DMS53 treated with DMSO at 0.1 percent for 48 hours (cell line): ENCODE results near the gene INSL6.
A peak's percentile ranks its signal among the peaks of the same experiment; 100 is the strongest.
"Not testable (repeated sequence)": the region's sequence is repeated elsewhere in the genome, so short reads cannot be mapped to it uniquely, and the experiment has no call there.

Source experiments
- DNase-seq: peaks from one replicate; lab custom pipeline; 2025; ENCODE audit not compliant: unreplicated experiment; lab: John Stamatoyannopoulos, UW

Gene INSL6, protein sequence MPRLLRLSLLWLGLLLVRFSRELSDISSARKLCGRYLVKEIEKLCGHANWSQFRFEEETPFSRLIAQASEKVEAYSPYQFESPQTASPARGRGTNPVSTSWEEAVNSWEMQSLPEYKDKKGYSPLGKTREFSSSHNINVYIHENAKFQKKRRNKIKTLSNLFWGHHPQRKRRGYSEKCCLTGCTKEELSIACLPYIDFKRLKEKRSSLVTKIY

GRCh38 chr9:5185220-5185840 is at the start of gene INSL6:
INSL6 (minus strand) TSS chr9:5185639; CDS start chr9:5185602, 37 bp downstream.
- DNase-seq: no peak

- no peak for DNase-seq
These were observed 45.8 kb upstream of the INSL6 start, which contains the start of gene INSL4 for GRCh38 chr9:5231212-5231611. INSL4 (plus strand) TSS chr9:5231419; CDS start chr9:5231524, 105 bp downstream.

DNA sequence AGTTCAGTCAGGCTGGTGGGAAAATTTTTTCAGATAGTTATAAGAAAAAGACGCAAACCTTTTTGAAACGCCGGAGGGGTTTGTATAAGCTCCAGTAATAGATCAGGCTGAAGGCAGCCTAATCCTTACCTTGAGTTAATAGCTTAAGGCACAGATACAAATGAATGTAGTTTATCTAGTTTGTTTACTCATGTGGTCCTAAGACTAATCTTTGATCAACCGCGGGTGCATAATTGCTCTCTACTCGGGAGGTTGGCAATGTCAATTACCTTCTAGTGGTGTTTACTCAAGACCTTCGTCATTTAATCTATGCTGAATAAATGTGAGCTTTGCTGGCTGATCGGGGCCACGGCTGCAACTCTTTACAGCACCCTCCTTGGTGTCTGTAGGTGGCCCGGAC is 45.1 kb upstream of the INSL6 start:
- no peak for DNase-seq

- no peak for DNase-seq
These were observed 19.6 kb upstream of the INSL6 start for GRCh38 chr9:5205071-5205470.

- DNase-seq: no peak
These were observed 10.0 kb upstream of the INSL6 start for GRCh38 chr9:5195463-5195862.

DNA sequence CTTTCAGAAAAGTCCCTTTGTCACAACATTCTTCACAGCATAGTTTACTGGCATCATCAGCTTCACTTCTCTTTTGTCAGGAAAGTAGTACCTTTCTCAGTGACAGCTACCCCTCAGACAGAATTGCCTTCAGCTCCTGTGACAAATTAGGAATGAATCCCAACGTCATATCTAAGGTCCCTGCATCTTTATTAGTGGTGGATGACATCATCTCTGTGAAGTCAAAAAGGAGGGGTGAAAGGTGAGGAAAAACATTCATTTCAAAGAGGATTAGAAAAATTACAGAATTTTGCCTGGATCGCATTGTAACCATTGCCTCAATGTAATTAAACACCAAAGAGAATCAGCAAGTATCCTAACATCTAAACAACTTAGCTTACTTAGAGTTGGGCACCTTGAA is 7.9 kb upstream of the INSL6 start:
- no peak for DNase-seq

DNA sequence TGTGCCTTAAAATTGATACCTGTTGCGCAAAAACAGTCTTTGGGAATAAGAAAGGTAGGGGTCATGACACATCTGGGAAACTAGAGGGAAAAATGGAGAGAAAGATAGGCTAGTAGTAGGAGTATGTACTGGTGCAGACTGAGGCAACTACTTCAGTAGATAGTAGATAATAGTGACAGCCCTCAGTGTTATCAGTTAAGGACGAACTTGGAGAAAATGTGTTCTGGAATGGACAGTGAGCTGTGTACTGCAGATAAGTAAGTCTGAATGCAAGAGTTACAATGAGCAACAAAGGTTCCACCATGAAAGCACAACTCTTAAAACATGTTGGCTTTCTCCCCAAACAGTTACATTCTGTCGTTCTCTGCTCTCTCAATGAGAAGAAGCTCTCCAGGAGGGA is 6.5 kb upstream of the INSL6 start:
- DNase-seq: no peak

GRCh38 chr9:5188060-5188984 is 2.9 kb upstream of the INSL6 start:
- no peak for DNase-seq

DNA sequence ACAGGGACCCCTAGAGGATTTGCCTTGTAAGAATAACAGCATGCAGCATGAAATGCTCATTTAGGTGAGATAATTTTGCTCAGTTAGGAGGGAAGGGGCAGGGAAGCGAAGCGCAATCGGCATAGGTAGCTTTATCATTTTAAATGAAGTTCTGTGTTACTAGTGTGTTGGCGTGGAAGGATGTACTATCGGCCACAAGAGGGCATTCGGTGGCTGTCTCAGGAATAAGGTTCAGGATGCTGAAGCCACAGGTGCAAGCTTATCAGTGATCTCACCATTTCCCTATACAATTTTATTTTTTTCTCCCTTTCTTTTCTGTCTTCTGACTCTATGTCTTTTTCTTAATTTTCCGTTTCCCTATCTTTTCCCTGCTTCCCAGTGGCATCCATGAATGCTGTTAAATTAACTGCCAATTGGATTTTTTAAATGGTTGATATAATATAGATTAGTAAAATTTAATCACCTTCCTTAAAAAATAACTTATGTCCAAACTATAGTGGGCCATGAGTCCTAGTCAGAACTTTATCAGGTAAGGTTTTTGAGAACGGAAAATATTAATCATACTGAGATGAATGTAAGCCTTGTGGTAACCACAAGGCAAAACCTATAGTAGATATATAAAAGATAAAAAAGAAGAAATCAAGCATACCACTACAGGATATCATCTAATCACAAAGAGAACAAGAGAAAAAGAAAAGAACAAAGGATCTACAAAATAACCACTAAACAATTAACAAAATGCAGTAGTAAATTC is 1.2 kb upstream of the INSL6 start:
- peak; percentile 79 for DNase-seq

- DNase-seq: no peak
These were observed 663 bp downstream of the INSL6 start for GRCh38 chr9:5184776-5185175.

DNA sequence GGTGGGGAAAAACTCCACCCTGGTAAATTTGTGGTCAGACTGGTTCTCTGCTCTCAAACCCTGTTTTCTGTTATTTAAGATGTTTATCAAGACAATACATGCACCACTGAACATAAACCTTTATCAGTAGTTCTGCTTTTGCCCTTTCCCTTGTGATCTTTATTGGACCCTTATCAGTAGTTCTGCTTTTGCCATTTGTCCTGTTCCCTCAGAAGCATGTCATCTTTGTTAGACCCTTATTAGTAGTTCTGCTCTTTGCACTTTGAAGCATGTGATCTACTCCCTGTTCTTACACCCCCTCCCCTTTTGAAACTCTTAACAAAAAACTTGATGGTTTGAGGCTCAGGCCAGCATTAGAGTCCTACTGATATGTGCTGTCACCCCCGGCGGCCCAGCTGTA is 4.8 kb downstream of the INSL6 start:
- not testable (repeated sequence) for DNase-seq

DNA sequence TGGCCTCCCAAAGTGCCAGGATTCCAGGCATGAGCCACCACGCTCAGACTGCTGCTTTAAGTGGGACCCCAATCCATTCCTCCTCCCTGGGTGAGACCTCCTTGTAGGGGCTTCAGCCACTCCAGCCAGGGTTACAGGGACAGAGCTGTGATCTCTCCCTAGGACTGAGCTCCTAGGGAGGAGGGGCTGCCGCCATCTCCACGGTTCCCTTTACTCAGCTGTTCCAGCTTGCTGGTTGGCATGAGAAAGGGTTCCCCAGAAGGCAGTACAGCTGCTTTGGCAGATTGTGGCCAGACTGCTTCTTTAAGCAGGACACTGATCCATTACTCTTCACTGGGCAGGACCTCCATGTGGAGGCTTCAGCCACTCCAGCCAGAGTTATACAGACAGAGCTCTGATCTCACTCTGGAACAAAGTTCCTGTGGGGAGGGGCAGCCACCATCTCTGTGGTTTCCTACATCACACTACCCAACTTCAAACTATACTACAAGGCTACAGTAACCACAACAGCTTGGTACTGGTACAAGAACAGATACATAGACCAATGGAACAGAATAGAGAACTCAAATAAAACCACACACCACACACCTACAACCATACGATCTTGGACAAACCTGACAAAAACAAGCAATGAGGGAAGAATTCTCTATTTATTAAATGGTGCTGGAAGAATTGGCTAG is 7.2 kb downstream of the INSL6 start:
- no peak for DNase-seq

DNA sequence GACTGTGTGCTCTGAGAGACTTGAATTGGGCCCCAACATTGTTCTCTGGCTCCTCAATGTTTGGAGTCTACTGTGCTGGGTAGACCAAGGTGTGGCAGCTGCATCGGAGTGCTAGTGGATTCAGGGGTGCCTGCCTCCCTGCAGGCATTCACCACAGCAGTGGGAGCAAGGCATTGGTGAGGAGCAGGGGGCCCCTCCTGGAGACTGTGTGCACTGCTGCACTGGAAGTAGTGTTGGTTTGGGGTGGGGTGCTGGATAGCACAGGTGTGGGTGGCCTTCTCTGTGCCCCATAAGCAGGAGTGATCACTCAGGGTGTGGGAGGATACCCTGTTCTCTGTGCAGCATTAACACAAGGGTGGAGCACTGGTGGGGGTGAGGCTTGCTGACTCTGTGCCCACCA is 39.2 kb downstream of the INSL6 start:
- no peak for DNase-seq

DNA sequence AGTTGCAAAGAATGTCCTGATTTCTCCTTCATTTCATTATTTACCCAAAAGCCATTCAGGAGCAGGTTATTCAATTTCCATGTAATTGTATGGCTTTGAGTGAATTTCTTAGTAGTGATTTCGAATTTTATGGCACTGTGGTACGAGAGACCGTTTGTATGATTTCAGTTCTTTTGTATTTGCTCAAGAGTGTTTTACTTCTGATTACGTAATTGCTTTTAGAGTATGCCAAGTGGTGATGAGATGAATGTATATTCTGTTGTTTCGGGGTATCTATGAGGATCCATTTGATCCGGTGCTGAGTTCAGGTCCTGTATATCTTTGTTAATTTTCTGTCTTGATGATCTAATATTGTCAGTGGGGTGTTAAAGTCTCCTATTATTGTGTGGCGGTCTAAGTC is 41.2 kb downstream of the INSL6 start:
- DNase-seq: no peak

DNA sequence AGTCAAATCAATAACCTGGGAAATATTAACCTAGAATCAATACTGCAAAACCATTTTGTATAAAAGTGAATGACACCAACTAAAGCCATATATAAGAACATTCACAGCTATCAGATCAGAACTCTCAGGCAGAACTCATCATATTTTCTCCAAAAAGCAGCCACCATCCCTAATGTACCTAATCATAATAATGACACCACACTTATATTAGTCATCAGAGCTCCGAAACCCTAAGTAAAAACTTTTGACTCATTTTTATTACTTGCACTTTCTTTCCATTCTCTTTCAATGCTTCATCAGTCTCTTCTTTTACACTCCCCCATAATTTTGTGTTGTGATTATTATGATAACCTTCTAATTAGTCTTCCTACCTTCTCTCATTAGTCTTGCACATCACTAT is 45.3 kb downstream of the INSL6 start:
- DNase-seq: no peak

DNA sequence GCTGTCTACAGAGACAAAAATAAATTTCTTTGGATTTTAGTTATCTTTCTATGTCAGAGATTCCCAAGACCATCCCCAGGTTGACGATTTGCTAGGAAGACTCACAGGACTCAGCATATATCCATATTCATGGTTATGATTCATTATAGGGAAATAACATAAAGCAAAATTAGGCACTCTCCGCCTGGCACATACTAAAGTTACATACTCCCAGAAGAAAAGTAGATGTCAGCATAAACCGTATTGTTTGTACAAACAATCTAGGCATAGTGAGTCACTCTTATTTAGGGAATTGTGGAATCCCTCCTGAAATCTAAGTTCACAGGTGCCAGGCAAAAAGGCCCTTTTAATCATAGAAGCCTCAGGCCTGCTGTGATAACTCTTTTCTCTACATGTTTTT is 62.9 kb downstream of the INSL6 start:
- no peak for DNase-seq

DNA sequence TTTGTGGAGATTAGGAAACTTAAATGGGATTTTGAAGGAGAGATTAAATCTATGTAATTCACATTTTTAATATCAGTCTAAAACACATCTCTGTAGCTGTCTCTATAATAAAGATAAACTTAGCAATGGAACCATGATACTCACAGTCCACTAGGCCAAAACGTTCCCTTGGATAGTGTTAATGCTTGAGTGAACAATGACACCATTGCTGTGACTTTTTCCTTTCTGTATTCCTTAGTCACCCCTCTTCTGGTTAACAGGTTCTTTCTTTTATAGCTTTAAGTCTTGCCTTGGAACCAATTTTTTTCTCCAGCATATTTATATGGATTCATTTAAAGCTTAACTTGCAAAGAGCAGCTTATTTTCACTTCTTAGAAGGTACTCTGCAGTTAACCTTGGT is 63.3 kb downstream of the INSL6 start:
- no peak for DNase-seq

DNA sequence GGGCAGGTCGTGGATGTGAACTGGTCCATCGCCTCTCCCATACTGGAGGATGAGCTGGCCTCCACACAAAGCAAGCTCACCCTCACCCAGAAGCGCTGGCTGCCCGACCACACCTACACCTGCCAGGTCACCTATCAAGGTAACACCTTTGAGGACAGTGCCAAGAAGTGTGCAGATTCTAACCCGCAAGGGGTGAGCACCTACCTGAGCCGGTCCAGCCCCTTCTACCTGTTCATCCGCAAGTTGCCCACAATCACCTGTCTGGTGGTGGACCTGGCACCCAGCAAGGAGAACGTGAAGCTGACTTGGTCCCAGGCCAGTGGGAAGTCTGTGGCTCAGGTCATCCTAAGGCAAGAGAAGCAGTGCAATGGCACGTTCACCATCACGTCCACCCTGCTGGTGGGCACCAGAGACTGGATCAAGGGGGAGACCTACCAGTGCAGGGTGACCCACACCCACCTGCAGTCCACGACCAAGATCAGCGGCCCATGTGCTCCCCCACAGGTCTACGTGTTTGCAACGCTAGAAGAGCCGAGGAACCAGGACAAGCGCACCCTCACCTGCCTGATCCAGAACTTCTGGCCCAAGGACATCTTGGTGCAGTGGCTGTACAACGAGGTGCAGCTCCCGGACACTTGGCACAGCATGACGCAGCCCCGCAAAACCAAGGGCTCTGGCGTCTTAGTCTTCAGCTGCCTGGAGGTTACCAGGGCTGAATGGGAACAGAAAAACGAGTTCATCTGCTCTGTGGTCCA is 71.3 kb downstream of the INSL6 start:
- DNase-seq: no peak
